Measurements from ENCODE around the gene NPC2. TPM values are rescaled to one million over a fixed set of nuclear protein-coding genes. Genes with fewer than 3 reads are reported as not detected.

The NPC2 gene
- polyA plus RNA-seq, 3 donors from 2014 or later: 86.3 to 128 (median 92.8) TPM

GRCh38 chr14:74527736-74528280 is 34.7 kb upstream of the NPC2 start:
- no peak overlapping the region for H3K4me3 Mint-ChIP-seq
- H3K4me1 Mint-ChIP-seq: no peaks in the 10 kb centered on the region
- H3K27ac Mint-ChIP-seq: no peak overlapping the region
- H3K36me3 Mint-ChIP-seq: no peaks in the 10 kb centered on the region
- no peak for DNase-seq
- H3K27me3 Mint-ChIP-seq (ENCODE audit: low read depth in 3 of 3): peaks cover 0 to 4% (median 3%) of the 10 kb centered on the region in 3 donors
- H3K9me3 Mint-ChIP-seq: no peaks in the 10 kb centered on the region

GRCh38 chr14:74526854-74527585 is 33.9 kb upstream of the NPC2 start:
- no peak for DNase-seq
- no peaks in the 10 kb centered on the region for H3K36me3 Mint-ChIP-seq
- H3K9me3 Mint-ChIP-seq: no peaks in the 10 kb centered on the region
- H3K4me3 Mint-ChIP-seq: no peak overlapping the region
- peaks cover 0 to 4% (median 3%) of the 10 kb centered on the region in 3 donors for H3K27me3 Mint-ChIP-seq (ENCODE audit: low read depth in 3 of 3)
- H3K4me1 Mint-ChIP-seq: no peaks in the 10 kb centered on the region
- no peak overlapping the region for H3K27ac Mint-ChIP-seq

- no peak overlapping the region for H3K4me3 Mint-ChIP-seq
- no peaks in the 10 kb centered on the region for H3K36me3 Mint-ChIP-seq
Measured at GRCh38 chr14:74525361-74525851, 32.3 kb upstream of the NPC2 start.

GRCh38 chr14:74524812-74525135 is 31.7 kb upstream of the NPC2 start:
- no peak overlapping the region for H3K27ac Mint-ChIP-seq
- H3K9me3 Mint-ChIP-seq: no peaks in the 10 kb centered on the region
- DNase-seq: no peak
- H3K4me3 Mint-ChIP-seq: no peak overlapping the region
- H3K36me3 Mint-ChIP-seq: no peaks in the 10 kb centered on the region
- no peaks in the 10 kb centered on the region for H3K4me1 Mint-ChIP-seq
- H3K27me3 Mint-ChIP-seq (ENCODE audit: low read depth in 3 of 3): peaks cover 3 to 6% (median 4%) of the 10 kb centered on the region in 3 donors

More at GRCh38 chr14:74525361-74525851, 32.3 kb upstream of the NPC2 start:
- Mint-ChIP-seq H3K9me3 (no peaks in the 10 kb centered on the region), H3K27ac (no peak overlapping the region), H3K27me3 (ENCODE audit: low read depth in 3 of 3) (peaks cover 3 to 6% (median 4%) of the 10 kb centered on the region in 3 donors), H3K4me1 (no peaks in the 10 kb centered on the region)
- DNase-seq: no peak

GRCh38 chr14:74524076-74524811 is 31.1 kb upstream of the NPC2 start:
- H3K27ac Mint-ChIP-seq: no peak overlapping the region
- no peaks in the 10 kb centered on the region for H3K9me3 Mint-ChIP-seq
- no peak for DNase-seq
- H3K36me3 Mint-ChIP-seq: no peaks in the 10 kb centered on the region
- no peaks in the 10 kb centered on the region for H3K4me1 Mint-ChIP-seq
- no peak overlapping the region for H3K4me3 Mint-ChIP-seq
- peaks cover 3 to 6% (median 4%) of the 10 kb centered on the region in 3 donors for H3K27me3 Mint-ChIP-seq (ENCODE audit: low read depth in 3 of 3)

- H3K4me3 Mint-ChIP-seq: no peak overlapping the region
- peaks cover 2 to 7% (median 3%) of the 10 kb centered on the region in 3 donors for H3K27me3 Mint-ChIP-seq (ENCODE audit: low read depth in 3 of 3)
- no peak overlapping the region for H3K27ac Mint-ChIP-seq
- no peaks in the 10 kb centered on the region for H3K9me3 Mint-ChIP-seq
- peaks cover 0 to 10% (median 0%) of the 10 kb centered on the region in 3 donors for H3K36me3 Mint-ChIP-seq
- DNase-seq: no peak
- H3K4me1 Mint-ChIP-seq: no peaks in the 10 kb centered on the region
Measured at GRCh38 chr14:74522740-74523139, 29.6 kb upstream of the NPC2 start.

GRCh38 chr14:74521756-74522155 is 28.7 kb upstream of the NPC2 start:
- no peaks in the 10 kb centered on the region for H3K9me3 Mint-ChIP-seq

GRCh38 chr14:74519316-74520074 is 26.4 kb upstream of the NPC2 start:
- peaks cover 0 to 10% (median 0%) of the 10 kb centered on the region in 3 donors for H3K36me3 Mint-ChIP-seq

More at GRCh38 chr14:74521756-74522155, 28.7 kb upstream of the NPC2 start:
- Mint-ChIP-seq H3K4me3 (no peak overlapping the region), H3K27ac (no peak overlapping the region), H3K27me3 (ENCODE audit: low read depth in 3 of 3) (peaks cover 2 to 8% (median 3%) of the 10 kb centered on the region in 3 donors), H3K36me3 (peaks cover 0 to 10% (median 0%) of the 10 kb centered on the region in 3 donors), H3K4me1 (no peaks in the 10 kb centered on the region)
- no peak for DNase-seq

GRCh38 chr14:74518221-74518620 is 25.1 kb upstream of the NPC2 start:
- Mint-ChIP-seq H3K27ac (no peak overlapping the region), H3K36me3 (peaks cover 0 to 10% (median 0%) of the 10 kb centered on the region in 3 donors), H3K9me3 (no peaks in the 10 kb centered on the region), H3K4me3 (no peak overlapping the region), H3K4me1 (peaks cover 6 to 12% of the 10 kb centered on the region in 2 donors), H3K27me3 (ENCODE audit: low read depth in 3 of 3) (peaks cover 0 to 9% (median 5%) of the 10 kb centered on the region in 3 donors)
- DNase-seq: no peak

More at GRCh38 chr14:74519316-74520074, 26.4 kb upstream of the NPC2 start:
- no peak for DNase-seq
- Mint-ChIP-seq H3K27ac (no peak overlapping the region), H3K4me3 (no peak overlapping the region), H3K27me3 (ENCODE audit: low read depth in 3 of 3) (peaks cover 0 to 9% (median 3%) of the 10 kb centered on the region in 3 donors), H3K9me3 (no peaks in the 10 kb centered on the region), H3K4me1 (peaks cover 3 to 5% of the 10 kb centered on the region in 2 donors)

GRCh38 chr14:74517731-74518130 is 24.6 kb upstream of the NPC2 start:
- H3K27me3 Mint-ChIP-seq (ENCODE audit: low read depth in 3 of 3): peaks cover 0 to 9% (median 7%) of the 10 kb centered on the region in 3 donors
- no peak for DNase-seq
- peaks cover 0 to 10% (median 0%) of the 10 kb centered on the region in 3 donors for H3K36me3 Mint-ChIP-seq
- no peak overlapping the region for H3K4me3 Mint-ChIP-seq
- H3K27ac Mint-ChIP-seq: no peak overlapping the region
- H3K4me1 Mint-ChIP-seq: peaks cover 6 to 12% of the 10 kb centered on the region in 2 donors
- H3K9me3 Mint-ChIP-seq: no peaks in the 10 kb centered on the region

GRCh38 chr14:74516451-74517160 is 23.5 kb upstream of the NPC2 start:
- Mint-ChIP-seq H3K27ac (no peak overlapping the region), H3K9me3 (no peaks in the 10 kb centered on the region), H3K36me3 (peaks cover 0 to 10% (median 0%) of the 10 kb centered on the region in 3 donors), H3K4me3 (no peak overlapping the region), H3K27me3 (ENCODE audit: low read depth in 3 of 3) (peaks cover 0 to 8% (median 7%) of the 10 kb centered on the region in 3 donors), H3K4me1 (peaks cover 6 to 12% of the 10 kb centered on the region in 2 donors)
- DNase-seq: no peak

GRCh38 chr14:74515891-74516412 is 22.8 kb upstream of the NPC2 start:
- H3K27me3 Mint-ChIP-seq (ENCODE audit: low read depth in 3 of 3): peaks cover 0 to 7% (median 7%) of the 10 kb centered on the region in 3 donors
- peaks cover 6 to 12% of the 10 kb centered on the region in 2 donors for H3K4me1 Mint-ChIP-seq
- DNase-seq: no peak
- H3K9me3 Mint-ChIP-seq: no peaks in the 10 kb centered on the region
- no peak overlapping the region for H3K27ac Mint-ChIP-seq
- peaks cover 0 to 10% (median 0%) of the 10 kb centered on the region in 3 donors for H3K36me3 Mint-ChIP-seq
- H3K4me3 Mint-ChIP-seq: no peak overlapping the region
